Activated CD4-positive, alpha-beta T cell treated with anti-CD3 and anti-CD28 coated beads, Interleukin-2, amount 50 U/mL, for 16 hours (primary cell): ENCODE measurements around the gene EMD.

Source experiments
- DNase-seq: peaks from one replicate; pipeline ENCODE4 v3.0.0-alpha.2; 2020

EMD gene

DNA sequence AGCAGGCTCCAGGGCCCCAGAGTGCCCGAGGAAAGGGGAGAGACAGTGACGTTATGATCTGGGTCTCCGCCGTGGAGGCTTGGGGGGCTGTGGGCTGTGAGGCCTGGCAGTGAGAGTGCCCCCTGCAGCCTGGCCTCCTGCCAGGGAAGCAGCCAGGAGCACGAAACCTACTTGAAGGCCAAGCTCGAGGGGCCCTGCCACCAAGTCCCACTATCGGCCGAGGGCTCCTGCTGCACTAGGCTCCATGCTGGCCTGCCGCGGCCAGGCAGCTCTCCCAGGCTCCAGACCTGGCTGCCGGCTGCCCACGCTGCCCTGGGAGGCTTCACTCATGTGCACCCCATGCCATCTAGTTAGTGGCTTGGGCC is 23.3 kb upstream of the EMD start:
- DNase-seq: no peak

GRCh38 chrX:154356596-154356995 is 22.5 kb upstream of the EMD start:
- no peak for DNase-seq

DNA sequence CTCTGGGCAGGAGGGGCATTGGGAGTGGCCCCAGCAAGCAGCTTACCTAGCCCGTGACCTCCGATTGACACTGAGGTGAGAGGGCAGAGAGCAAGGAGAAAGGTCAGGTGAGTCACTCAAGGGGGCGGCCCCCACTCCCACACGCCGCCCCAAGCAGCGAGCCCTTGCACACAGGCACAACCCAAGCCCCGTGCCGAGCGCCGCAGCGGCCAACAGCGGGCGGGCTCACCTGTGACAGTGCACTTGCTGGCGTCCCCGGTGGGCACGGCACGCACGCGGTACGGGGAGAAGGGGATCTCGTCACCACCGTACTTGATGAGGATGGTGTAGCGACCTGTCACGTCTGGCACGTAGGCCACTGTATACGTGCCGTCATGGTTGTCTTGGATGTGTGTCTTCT is 21.9 kb upstream of the EMD start:
- no peak for DNase-seq

- no peak for DNase-seq
Observed at GRCh38 chrX:154358011-154358410, 21.1 kb upstream of the EMD start.

- no peak for DNase-seq
Observed at GRCh38 chrX:154358829-154359228, 20.3 kb upstream of the EMD start.

DNA sequence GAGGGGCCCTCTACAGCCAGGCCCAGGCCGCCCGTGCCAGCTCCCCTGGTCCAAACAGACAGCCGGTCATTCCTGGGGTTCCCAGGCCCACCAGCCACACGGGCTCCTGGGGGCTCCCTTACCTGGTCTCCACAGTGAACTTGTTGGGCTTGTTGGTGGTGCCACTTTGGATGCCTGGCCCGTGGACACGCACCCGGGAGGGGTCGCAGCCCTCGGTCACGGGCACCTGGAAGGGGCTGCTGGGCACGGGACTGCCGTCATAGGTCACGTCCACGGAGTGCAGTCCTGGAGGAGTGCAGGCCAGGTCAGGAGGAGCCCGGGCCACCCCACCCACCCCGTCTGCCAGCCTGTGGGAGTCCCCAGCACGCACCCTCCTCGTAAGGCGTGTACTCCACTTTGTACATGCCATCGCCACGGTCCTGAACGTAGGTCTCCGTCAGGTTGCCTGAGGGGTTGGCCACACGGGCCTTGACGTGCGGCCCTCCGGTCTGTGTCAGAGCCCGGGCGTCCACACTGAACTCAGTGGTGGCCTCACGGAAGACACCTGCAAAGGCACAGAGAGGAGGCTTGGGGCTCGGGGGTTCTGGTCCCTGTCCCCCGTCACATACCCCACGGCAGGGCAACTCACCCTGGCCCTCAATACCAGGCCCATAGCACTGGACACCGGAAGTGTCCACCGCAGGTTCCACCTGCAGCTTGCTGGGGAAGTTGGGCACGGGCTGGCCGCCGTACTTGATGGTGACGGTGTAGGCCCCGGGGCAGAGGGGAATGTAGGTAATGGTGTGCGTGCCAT is 19.5 kb upstream of the EMD start:
- no peak for DNase-seq

GRCh38 chrX:154360155-154360713 is 18.9 kb upstream of the EMD start:
- no peak for DNase-seq

GRCh38 chrX:154362085-154362742 is 16.9 kb upstream of the EMD start:
- DNase-seq: no peak

GRCh38 chrX:154363706-154364439 is 15.2 kb upstream of the EMD start:
- no peak for DNase-seq

DNA sequence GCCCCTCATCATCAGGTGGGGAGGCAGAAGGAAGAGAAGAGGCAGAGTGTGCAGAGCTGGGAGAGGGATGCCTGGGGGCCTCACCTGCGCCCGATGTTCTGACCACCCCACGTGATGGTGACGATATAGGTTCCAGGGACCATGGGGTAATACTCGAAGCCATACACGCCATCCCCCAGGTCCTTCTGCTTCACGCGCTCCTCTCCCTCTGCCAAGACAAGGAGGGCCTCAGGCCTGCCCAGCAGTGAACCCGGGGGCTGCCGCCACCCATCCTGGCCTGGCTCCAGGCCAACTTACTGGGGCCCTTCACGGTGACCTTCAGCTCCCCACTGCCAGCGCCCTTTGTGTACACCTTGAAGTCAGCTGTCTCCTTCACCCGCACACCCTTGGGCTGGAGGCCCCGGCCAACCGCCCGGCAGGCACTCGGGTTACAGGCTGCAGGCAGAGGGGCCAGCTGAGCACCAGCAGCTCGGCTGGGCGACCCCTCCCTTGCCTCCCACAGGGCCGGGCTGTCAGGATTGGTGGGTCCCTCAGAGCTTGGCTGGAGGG is 14.0 kb upstream of the EMD start:
- DNase-seq: no peak

DNA sequence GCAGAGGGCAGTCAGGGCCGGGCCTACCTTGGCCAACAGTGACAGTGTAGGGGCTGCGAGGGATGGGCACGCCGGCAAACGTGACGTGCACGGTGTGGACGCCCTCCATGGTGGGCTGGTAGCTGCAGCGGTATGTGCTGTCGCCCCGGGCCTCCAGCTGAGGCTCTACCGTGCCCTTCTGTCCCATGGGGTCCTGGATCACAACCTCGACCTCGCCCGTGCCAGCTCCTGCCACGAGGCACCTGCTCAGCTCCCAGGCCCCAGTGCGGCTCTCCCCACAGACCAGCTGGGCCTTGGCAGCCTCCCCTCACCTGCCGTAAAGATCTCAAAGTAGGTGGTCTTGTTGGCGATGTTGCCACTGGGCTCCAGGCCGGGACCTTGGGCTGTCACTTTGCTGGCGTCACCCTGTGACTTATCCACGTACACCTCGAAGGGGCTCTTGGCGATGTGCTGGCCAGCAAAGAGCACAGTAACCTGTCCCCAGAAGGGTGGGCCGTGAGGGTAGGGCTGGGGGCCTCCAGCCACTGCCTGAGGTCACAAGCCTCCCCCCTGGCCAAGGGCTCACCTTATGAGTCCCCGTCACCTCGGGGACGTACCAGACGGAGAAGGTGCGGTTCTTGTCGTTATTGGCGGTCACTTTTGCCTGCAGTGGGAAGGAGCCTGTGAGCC is 13.0 kb upstream of the EMD start:
- no peak for DNase-seq

DNA sequence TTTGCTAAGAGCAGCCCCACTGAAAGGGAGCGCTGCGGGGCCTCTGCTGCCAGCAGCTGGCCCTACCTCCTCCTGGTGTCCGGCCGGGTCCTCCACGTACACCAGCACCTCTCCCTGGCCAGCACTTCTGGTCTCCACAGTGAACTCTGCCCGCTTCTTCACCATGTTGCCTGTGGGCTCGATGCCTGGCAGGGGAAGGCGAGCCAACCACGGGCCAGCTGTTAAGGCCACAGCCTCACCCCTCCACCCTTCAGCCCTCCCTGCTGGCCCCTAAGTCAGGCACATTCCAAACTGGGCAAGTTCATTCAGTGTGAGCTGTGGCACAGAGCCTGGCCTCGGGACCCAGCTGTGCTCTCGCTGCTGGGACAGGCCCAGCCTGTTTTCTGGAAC is 12.4 kb upstream of the EMD start:
- DNase-seq: no peak

DNA sequence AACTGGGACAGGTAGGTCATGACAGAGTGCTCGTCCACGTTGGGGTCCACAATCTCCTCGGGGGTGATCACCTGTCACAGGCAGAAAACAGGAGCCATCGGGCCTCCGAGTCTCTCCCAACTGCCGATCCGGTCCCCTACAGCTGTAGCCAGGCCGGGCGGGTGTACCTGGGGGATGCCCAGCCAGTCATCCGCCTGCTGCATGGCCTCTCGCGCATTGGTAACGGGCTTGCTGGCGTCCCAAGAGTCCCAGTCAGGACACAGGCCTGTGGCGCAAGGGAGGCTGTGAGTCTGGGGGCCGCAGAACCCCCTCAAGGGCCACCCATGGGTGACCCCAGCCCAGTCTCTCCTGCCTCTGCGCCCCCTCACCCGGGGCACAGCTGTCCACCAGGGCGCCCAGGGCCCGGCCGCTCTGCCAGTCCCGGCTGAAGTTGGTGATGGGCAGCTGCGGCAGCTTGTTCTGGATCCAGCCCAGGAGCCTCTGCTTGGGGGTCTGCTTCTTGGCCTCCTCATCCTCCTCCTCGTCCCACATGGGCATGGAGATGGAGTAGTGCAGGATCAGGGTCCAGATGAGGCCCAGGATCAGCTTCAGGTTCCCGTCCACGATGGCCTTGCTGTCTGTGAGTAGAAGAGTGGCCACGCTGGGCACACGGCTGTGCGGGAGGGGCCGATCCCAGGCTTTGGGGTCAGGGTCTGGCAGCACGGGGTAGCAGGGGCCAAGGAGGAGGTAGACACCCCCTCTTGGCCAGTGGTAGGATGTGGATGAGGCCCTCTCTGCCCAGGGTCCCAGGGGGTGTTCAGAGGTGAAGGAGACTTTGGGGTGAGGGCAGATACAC is 11.4 kb upstream of the EMD start:
- DNase-seq: no peak

DNA sequence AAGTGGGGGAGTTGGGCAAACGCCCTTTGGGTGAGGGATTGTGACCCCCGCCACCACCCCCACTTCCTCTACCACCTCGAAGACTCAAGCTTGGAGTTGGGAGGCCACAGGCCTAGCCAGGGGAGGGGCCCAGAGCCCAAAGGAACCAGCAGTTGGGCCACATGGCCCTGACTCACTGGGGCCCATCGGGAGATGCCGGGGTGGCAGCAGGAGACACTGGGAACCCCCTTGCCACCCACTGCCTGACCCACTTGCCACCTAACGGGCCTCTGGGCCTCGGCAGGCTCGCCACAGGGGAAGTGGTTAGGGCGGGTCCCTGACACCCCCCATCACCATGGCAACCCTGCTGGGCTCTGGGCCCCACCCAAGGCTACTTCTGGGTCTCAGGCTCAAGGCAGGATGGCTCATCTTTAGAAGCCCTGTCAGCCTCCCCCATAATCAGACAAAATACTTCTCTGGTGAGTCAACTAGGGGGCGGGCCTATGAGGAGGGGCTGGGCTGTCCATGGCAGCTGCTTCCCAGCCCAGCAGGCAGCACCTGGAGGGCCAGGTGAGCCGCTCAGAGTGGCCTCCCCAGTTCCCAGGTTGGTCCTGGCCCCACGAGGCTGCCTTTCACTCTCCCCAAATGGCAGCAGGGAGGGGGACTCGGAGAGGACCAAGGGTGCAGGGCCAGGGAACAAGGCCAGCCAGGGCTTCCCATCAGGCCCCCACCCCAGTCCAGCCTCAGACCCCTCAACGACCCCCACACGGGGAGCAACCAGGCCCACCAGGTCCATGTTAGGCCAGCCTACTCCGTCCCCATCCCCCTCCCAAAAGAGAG is 10.3 kb upstream of the EMD start:
- DNase-seq: peak; percentile 97

- DNase-seq: peak; percentile 82
Observed at GRCh38 chrX:154369449-154370299, 9.4 kb upstream of the EMD start.

DNA sequence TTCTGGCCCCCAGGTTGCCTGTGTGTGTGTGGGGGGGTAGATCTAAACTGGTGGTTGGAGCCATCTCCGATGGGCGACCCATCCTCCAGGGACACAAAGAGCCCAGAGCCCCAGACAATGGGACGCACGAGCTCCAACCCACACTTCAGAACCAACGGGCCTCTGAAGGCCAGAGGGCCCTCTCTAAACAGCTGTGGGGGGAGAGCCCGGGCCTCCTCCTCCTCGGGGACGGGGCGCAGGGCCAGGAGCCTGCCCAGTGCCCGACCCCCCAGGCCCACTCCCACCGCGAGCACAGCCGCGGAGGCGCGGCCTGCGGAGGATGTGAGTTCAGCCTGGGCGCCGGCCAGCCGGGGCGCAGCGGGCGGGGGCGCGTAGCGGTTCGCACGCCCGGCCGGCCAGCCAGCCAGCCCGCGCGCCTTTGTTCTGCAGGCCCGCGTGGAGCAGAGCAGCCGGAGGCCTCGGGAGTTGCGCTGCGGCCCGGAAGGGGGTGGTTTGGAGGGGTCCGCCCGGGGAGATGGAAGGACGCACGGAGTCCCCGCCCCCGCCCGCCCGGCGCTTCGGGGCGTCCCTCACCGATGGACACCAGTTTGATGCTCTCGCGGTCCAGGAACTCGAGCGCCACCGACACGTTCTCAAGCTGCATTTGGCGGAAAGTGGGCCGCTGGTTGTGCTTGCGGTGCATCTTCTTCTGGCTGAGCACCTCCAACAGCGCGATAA is 8.6 kb upstream of the EMD start:
- DNase-seq: no peak

- peak; percentile 95 for DNase-seq
Observed at GRCh38 chrX:154371017-154371788, 7.9 kb upstream of the EMD start.

DNA sequence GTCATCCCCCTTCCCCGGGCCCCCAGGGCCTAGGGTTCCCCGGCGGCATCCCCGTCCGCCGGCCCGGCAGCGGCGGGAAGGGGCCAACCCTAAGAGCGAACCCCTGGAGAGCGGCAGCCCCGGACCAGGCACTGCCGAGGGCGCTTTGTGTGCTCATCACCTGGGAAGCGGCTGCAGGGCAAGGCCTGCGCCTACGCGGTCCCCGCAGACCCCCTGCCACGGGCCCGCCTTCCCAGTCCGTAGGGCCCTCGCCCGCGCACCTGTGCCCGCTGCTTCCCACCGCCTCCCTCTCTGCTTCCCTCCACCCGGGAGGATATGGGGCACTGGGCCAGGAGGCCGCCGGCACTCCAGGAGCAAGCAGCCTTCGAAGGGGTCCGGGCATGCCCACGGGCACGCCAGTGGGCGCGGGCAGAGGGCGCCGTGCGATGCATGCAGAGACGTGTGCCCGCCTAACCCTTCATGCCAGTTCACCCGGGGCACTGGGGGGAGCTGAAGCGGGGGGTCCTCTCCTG is 7.2 kb upstream of the EMD start:
- DNase-seq: no peak
